Progenitor cell of endocrine pancreas (in vitro differentiated cells): Measurements from ENCODE around the gene CFAP43. TPM values are rescaled to one million over a fixed set of nuclear protein-coding genes. Genes with fewer than 3 reads are reported as not detected.

Experiments
- DNase-seq: peaks from one replicate; pipeline ENCODE4 v3.0.0; 2021; ENCODE audit warnings: low spot score; ENCODE audit not compliant: unreplicated experiment
- H3K27ac Mint-ChIP-seq: 2 replicates; pipeline ENCODE4 v1.8.0; 2021; ENCODE audit warnings: mild to moderate bottlenecking, moderate library complexity, mixed read lengths
- H3K27me3 Mint-ChIP-seq: 2 replicates; pipeline ENCODE4 v1.8.0; 2021; ENCODE audit warnings: mixed read lengths
- H3K36me3 Mint-ChIP-seq: 2 replicates; pipeline ENCODE4 v1.8.0; 2022; ENCODE audit warnings: mixed read lengths; ENCODE audit not compliant: insufficient read depth
- H3K4me1 Mint-ChIP-seq: 2 replicates; pipeline ENCODE4 v1.8.0; 2021; ENCODE audit warnings: low read depth, mixed read lengths
- H3K4me3 Mint-ChIP-seq: 2 replicates; pipeline ENCODE4 v1.8.0; 2021; ENCODE audit warnings: low read depth, mild to moderate bottlenecking, moderate library complexity, mixed read lengths
- H3K9me3 Mint-ChIP-seq: 2 replicates; pipeline ENCODE4 v1.8.0; 2021; ENCODE audit warnings: low read depth, mixed read lengths
- CTCF ChIP-seq: fragments of 200-600 bp; sonication (generic); IDR thresholded peaks from one replicate; pipeline ENCODE4 v1.5.0; 2021; ENCODE audit warnings: antibody characterized with exemption, mild to moderate bottlenecking; ENCODE audit not compliant: unreplicated experiment
- total RNA-seq: library from RNA; stranded (reverse); gene quantifications from 2 replicates; pipeline ENCODE4 v1.2.1, GENCODE V29; 2021

The CFAP43 gene
- total RNA-seq, 1 donor from 2014 or later = 5.4 TPM

- no peak for TF ChIP-seq CTCF
- H3K27me3 Mint-ChIP-seq = no peaks in the 10 kb centered on the region
- peak overlapping the region; percentile 88 for H3K4me3 Mint-ChIP-seq
- peak overlapping the region; percentile 96 for H3K27ac Mint-ChIP-seq
- peaks cover 7% of the 10 kb centered on the region for H3K4me1 Mint-ChIP-seq
- no peaks in the 10 kb centered on the region for H3K9me3 Mint-ChIP-seq
- DNase-seq = no peak
- peaks cover 10% of the 10 kb centered on the region for H3K36me3 Mint-ChIP-seq
Observed at GRCh38 chr10:104268405-104268712, 36.2 kb upstream of the CFAP43 start.

DNA sequence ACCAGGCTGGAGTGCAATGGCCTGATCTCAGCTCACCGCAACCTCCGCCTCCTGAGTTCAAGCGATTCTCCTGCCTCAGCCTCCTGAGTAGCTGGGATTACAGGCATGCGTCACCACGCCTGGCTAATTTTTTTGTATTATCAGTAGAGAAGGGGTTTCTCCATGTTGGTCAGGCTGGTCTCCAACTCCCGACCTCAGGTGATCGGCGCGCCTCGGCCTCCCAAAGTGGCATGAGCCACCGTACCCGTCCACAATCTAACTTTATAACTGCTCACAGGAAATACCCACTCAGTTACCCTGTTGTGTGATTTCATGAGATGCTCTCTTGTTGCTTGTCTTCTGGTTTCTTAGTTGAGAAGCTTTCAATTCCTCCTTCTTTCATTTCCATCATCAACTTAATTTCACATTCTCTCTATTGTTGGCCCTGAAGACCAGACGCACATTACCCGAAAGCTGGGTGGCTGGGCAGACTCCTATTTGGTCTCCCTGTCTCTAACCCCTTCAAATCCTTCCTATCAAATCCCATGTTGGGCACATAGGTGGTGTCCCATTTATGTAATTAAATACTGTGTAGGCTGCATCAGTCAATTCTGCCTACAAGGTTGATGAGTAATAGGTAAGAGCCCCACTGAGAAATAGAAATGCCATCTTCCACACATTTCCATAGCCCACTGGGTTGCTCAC lies 35.7 kb upstream of the CFAP43 start:
- Mint-ChIP-seq H3K27ac (peak overlapping the region; percentile 96), H3K36me3 (peaks cover 10% of the 10 kb centered on the region), H3K4me1 (peaks cover 7% of the 10 kb centered on the region), H3K27me3 (no peaks in the 10 kb centered on the region), H3K4me3 (peak overlapping the region; percentile 88), H3K9me3 (no peaks in the 10 kb centered on the region)
- DNase-seq = no peak
- no peak for TF ChIP-seq CTCF

DNA sequence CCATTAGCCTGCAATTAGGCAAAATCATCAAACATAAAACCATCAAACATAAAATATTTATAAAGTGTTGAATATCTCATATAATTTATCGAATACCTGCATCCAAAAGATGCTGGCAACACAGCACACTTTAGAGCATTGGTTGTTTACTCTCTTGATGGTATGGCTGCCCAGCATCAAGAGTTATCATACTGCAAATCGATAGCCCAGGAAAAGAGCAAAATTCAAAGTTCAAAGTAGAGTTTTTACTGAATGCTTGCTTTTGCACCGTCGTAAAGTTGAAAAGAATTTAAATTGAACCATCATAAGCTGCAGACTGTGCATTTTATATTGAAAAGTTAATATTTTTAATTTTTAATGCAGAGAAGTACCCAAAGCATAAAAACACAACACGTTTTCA lies 32.6 kb upstream of the CFAP43 start:
- Mint-ChIP-seq H3K27ac (no peak overlapping the region), H3K9me3 (no peaks in the 10 kb centered on the region), H3K4me3 (no peak overlapping the region), H3K27me3 (no peaks in the 10 kb centered on the region), H3K4me1 (peaks cover 10% of the 10 kb centered on the region), H3K36me3 (peaks cover 23% of the 10 kb centered on the region)
- no peak for TF ChIP-seq CTCF
- DNase-seq = no peak

GRCh38 chr10:104262055-104262454 lies 29.9 kb upstream of the CFAP43 start:
- H3K36me3 Mint-ChIP-seq = peaks cover 26% of the 10 kb centered on the region

GRCh38 chr10:104260775-104261115 lies 28.6 kb upstream of the CFAP43 start:
- Mint-ChIP-seq H3K27ac (no peak overlapping the region), H3K36me3 (peaks cover 25% of the 10 kb centered on the region), H3K4me3 (no peak overlapping the region), H3K9me3 (no peaks in the 10 kb centered on the region), H3K27me3 (no peaks in the 10 kb centered on the region), H3K4me1 (peaks cover 17% of the 10 kb centered on the region)
- no peak for DNase-seq
- no peak for TF ChIP-seq CTCF

More at GRCh38 chr10:104262055-104262454, 29.9 kb upstream of the CFAP43 start:
- H3K9me3 Mint-ChIP-seq = no peaks in the 10 kb centered on the region
- no peak overlapping the region for H3K27ac Mint-ChIP-seq
- no peak for TF ChIP-seq CTCF
- no peaks in the 10 kb centered on the region for H3K27me3 Mint-ChIP-seq
- DNase-seq = no peak
- no peak overlapping the region for H3K4me3 Mint-ChIP-seq
- peaks cover 4% of the 10 kb centered on the region for H3K4me1 Mint-ChIP-seq
